K562 (cell line): ENCODE results near the gene MBD3. TPM values are rescaled to one million over a fixed set of nuclear protein-coding genes. Genes with fewer than 3 reads are reported as not detected.

Experiments
- BCL6 ChIP-seq: fragments of 250-450 bp; sonication (Bioruptor Pico); IDR thresholded peaks from 2 replicates; pipeline ENCODE4 v1.4.0; 2020
- FOXM1 ChIP-seq, 2 experiments: fragments of 450-650 bp in 1 of 2; sonication (generic) in 1 of 2; formaldehyde crosslinking in 1 of 2; IDR thresholded peaks; 2 replicates each; pipeline versions ENCODE4 v1.6.1 to v1.9.0; 2017 to 2022; ENCODE audit warnings: low read depth in 2 of 2, mild to moderate bottlenecking in 2 of 2, missing genetic modification reagents in 1 of 2, moderate library complexity in 1 of 2
- HLTF ChIP-seq: fragments of 450-650 bp; IDR thresholded peaks from 2 replicates; pipeline ENCODE4 v1.6.1; 2016
- JUND ChIP-seq, 2 experiments: IDR thresholded peaks; 2 replicates in 1 of 2; 3 replicates in 1 of 2; pipeline ENCODE4 v1.6.1; 2011; ENCODE audit warnings: borderline replicate concordance in 2 of 2, low read depth in 2 of 2, low read length in 2 of 2, improper control_type of control experiment in 1 of 2, missing biosample characterization in 1 of 2, missing genetic modification characterization in 1 of 2, missing genetic modification reagents in 1 of 2
- MCM7 ChIP-seq, 2 experiments: fragments of 450-650 bp; IDR thresholded peaks; 2 replicates each; pipeline ENCODE4 v1.6.1; 2016 to 2018
- NCOA6 ChIP-seq: fragments of 450-650 bp; IDR thresholded peaks from 2 replicates; pipeline ENCODE4 v1.6.1; 2017; ENCODE audit warnings: mild to moderate bottlenecking
- PML ChIP-seq: IDR thresholded peaks from 2 replicates; pipeline ENCODE4 v1.6.1; 2012; ENCODE audit warnings: low read length, inconsistent platforms
- POLR2AphosphoS2 ChIP-seq: IDR thresholded peaks from 2 replicates; pipeline ENCODE4 v1.6.1; 2012; ENCODE audit warnings: low read length, improper control_type of control experiment
- SRSF7 ChIP-seq: fragments of 200-400 bp; formaldehyde crosslinking; optimal IDR thresholded peaks from 2 replicates; pipeline ENCODE3; 2017; ENCODE audit warnings: mild to moderate bottlenecking, low read depth, low read length
- TCF7L2 ChIP-seq: fragments of 150-350 bp; IDR thresholded peaks from 2 replicates; pipeline ENCODE4 v1.6.1; 2016; ENCODE audit warnings: low read depth, mild to moderate bottlenecking, low read length, moderate library complexity
- ZNF583 ChIP-seq: fragments of 250-450 bp; sonication (Bioruptor Pico); IDR thresholded peaks from 2 replicates; pipeline ENCODE4 v1.4.0; 2020
- ZNF79 ChIP-seq: fragments of 250-450 bp; sonication (Bioruptor Pico); IDR thresholded peaks from 2 replicates; pipeline ENCODE4 v1.4.0; 2020; ENCODE audit warnings: low read depth, mild to moderate bottlenecking, moderate library complexity
- ZNF830 ChIP-seq: fragments of 250-450 bp; sonication (Bioruptor Pico); IDR thresholded peaks from 2 replicates; pipeline ENCODE4 v1.5.0; 2021; ENCODE audit warnings: mild to moderate bottlenecking
- polyA plus RNA-seq, 8 experiments: library from polyadenylated mRNA; depleted of rRNA in 4 of 8; stranded (reverse) in 5 of 8; unstranded in 3 of 8; fragments of >200 nt; fragmentation: Nextera tagmentation in 2 of 8; fragmentation: Illumina TruSeq in 1 of 8; extraction: Ambion mirVana in 2 of 8; extraction: Trizol in 1 of 8; gene quantifications; 2 replicates each; pipeline versions ENCODE4 v1.2.1 to v1.2.3, GENCODE V29; 2011 to 2014; ENCODE audit warnings: inconsistent platforms in 1 of 8, missing spikeins in 1 of 8
- total RNA-seq, 7 experiments: library from RNA; depleted of rRNA in 6 of 7; stranded (reverse); fragments of >200 nt in 6 of 7; fragmentation: Illumina TruSeq in 2 of 7; extraction: Trizol in 2 of 7; gene quantifications; 2 replicates each; pipeline versions ENCODE4 v1.2.1 to v1.2.3, GENCODE V29; 2011 to 2021; ENCODE audit warnings: low replicate concordance in 1 of 7
- TF ChIP-seq, protein P1 (sequence below): sonication (generic); formaldehyde crosslinking; IDR thresholded peaks from 2 replicates; pipeline ENCODE4 v1.8.0; 2023; ENCODE audit warnings: mild to moderate bottlenecking, missing genetic modification reagents
- TF ChIP-seq, protein P2 (sequence below): fragments of 250-450 bp; sonication (Bioruptor Pico); IDR thresholded peaks from 2 replicates; pipeline ENCODE4 v1.4.0; 2020
- TF ChIP-seq, protein P3 (sequence below): fragments of 450-650 bp; formaldehyde crosslinking; IDR thresholded peaks from 2 replicates; pipeline ENCODE4 v1.4.0; 2020; ENCODE audit warnings: mild to moderate bottlenecking
- TF ChIP-seq, protein P4 (sequence below): fragments of 250-450 bp; sonication (Bioruptor Pico); IDR thresholded peaks from 2 replicates; pipeline ENCODE4 v1.5.0; 2022; ENCODE audit warnings: mild to moderate bottlenecking

The MBD3 gene
- total and polyA plus RNA-seq, 9 of the 15 experiments (the other 6 are each of a cell fraction or from before 2014, with no cell fraction given), result 0.24 to 137 (median 30.9) TPM

DNA sequence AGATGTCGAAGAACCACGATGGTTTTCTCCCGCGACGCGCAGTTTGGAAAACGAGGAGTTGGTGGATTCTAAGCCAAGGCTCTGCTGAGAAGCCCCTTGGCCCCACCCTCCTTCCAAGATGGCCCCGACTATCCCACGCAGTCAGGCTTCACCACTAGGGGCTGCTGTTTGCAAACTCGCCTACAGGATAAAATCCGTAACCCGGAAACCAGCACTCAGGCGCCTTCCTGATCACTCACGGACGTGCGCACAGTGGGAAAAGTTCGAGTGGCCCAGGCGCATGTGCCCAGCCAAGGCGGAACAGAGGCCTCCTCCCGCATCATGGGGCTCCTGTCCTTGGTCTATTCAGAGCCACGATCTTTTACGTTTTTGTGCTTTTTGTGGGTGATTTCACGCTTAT is 31.8 kb upstream of the MBD3 start (continued):
- TF ChIP-seq HLTF (no peak), FOXM1 (IDR thresholded peaks at IDR 0.05; ENCODE audit: low read depth) (0 out of 2 replicates have a peak, but pooled peaks have one; percentile 19), FOXM1 (CRISPR knock-in tag; IDR thresholded peaks at IDR 0.05; ENCODE audit: low read depth) (no peak), POLR2AphosphoS2 (no peak), PML (no peak), ZNF830 (no peak), TCF7L2 (no peak), SRSF7 (no peak), ZNF79 (no peak), MCM7 (IDR thresholded peaks at IDR 0.05) (no peak), ZNF583 (CRISPR knock-in tag) (no peak), BCL6 (CRISPR knock-in tag) (no peak), JUND (IDR thresholded peaks at IDR 0.05; ENCODE audit: borderline replicate concordance, low read depth, low read length) (0 out of 2 replicates have a peak, but pooled peaks have one; percentile 41), JUND (tag; IDR thresholded peaks at IDR 0.05; ENCODE audit: borderline replicate concordance, low read depth, low read length) (no peak), NCOA6 (no peak)
- TF ChIP-seq, protein P1, sequence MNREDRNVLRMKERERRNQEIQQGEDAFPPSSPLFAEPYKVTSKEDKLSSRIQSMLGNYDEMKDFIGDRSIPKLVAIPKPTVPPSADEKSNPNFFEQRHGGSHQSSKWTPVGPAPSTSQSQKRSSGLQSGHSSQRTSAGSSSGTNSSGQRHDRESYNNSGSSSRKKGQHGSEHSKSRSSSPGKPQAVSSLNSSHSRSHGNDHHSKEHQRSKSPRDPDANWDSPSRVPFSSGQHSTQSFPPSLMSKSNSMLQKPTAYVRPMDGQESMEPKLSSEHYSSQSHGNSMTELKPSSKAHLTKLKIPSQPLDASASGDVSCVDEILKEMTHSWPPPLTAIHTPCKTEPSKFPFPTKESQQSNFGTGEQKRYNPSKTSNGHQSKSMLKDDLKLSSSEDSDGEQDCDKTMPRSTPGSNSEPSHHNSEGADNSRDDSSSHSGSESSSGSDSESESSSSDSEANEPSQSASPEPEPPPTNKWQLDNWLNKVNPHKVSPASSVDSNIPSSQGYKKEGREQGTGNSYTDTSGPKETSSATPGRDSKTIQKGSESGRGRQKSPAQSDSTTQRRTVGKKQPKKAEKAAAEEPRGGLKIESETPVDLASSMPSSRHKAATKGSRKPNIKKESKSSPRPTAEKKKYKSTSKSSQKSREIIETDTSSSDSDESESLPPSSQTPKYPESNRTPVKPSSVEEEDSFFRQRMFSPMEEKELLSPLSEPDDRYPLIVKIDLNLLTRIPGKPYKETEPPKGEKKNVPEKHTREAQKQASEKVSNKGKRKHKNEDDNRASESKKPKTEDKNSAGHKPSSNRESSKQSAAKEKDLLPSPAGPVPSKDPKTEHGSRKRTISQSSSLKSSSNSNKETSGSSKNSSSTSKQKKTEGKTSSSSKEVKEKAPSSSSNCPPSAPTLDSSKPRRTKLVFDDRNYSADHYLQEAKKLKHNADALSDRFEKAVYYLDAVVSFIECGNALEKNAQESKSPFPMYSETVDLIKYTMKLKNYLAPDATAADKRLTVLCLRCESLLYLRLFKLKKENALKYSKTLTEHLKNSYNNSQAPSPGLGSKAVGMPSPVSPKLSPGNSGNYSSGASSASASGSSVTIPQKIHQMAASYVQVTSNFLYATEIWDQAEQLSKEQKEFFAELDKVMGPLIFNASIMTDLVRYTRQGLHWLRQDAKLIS (CRISPR knock-in tag), result no peak
- TF ChIP-seq, protein P2, sequence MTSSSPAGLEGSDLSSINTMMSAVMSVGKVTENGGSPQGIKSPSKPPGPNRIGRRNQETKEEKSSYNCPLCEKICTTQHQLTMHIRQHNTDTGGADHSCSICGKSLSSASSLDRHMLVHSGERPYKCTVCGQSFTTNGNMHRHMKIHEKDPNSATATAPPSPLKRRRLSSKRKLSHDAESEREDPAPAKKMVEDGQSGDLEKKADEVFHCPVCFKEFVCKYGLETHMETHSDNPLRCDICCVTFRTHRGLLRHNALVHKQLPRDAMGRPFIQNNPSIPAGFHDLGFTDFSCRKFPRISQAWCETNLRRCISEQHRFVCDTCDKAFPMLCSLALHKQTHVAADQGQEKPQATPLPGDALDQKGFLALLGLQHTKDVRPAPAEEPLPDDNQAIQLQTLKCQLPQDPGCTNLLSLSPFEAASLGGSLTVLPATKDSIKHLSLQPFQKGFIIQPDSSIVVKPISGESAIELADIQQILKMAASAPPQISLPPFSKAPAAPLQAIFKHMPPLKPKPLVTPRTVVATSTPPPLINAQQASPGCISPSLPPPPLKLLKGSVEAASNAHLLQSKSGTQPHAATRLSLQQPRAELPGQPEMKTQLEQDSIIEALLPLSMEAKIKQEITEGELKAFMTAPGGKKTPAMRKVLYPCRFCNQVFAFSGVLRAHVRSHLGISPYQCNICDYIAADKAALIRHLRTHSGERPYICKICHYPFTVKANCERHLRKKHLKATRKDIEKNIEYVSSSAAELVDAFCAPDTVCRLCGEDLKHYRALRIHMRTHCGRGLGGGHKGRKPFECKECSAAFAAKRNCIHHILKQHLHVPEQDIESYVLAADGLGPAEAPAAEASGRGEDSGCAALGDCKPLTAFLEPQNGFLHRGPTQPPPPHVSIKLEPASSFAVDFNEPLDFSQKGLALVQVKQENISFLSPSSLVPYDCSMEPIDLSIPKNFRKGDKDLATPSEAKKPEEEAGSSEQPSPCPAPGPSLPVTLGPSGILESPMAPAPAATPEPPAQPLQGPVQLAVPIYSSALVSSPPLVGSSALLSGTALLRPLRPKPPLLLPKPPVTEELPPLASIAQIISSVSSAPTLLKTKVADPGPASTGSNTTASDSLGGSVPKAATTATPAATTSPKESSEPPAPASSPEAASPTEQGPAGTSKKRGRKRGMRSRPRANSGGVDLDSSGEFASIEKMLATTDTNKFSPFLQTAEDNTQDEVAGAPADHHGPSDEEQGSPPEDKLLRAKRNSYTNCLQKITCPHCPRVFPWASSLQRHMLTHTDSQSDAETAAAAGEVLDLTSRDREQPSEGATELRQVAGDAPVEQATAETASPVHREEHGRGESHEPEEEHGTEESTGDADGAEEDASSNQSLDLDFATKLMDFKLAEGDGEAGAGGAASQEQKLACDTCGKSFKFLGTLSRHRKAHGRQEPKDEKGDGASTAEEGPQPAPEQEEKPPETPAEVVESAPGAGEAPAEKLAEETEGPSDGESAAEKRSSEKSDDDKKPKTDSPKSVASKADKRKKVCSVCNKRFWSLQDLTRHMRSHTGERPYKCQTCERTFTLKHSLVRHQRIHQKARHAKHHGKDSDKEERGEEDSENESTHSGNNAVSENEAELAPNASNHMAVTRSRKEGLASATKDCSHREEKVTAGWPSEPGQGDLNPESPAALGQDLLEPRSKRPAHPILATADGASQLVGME (CRISPR knock-in tag), result no peak
- TF ChIP-seq, protein P3, sequence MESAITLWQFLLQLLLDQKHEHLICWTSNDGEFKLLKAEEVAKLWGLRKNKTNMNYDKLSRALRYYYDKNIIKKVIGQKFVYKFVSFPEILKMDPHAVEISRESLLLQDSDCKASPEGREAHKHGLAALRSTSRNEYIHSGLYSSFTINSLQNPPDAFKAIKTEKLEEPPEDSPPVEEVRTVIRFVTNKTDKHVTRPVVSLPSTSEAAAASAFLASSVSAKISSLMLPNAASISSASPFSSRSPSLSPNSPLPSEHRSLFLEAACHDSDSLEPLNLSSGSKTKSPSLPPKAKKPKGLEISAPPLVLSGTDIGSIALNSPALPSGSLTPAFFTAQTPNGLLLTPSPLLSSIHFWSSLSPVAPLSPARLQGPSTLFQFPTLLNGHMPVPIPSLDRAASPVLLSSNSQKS, result no peak
- TF ChIP-seq, protein P4, sequence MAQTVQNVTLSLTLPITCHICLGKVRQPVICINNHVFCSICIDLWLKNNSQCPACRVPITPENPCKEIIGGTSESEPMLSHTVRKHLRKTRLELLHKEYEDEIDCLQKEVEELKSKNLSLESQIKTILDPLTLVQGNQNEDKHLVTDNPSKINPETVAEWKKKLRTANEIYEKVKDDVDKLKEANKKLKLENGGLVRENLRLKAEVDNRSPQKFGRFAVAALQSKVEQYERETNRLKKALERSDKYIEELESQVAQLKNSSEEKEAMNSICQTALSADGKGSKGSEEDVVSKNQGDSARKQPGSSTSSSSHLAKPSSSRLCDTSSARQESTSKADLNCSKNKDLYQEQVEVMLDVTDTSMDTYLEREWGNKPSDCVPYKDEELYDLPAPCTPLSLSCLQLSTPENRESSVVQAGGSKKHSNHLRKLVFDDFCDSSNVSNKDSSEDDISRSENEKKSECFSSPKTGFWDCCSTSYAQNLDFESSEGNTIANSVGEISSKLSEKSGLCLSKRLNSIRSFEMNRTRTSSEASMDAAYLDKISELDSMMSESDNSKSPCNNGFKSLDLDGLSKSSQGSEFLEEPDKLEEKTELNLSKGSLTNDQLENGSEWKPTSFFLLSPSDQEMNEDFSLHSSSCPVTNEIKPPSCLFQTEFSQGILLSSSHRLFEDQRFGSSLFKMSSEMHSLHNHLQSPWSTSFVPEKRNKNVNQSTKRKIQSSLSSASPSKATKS (CRISPR knock-in tag), result no peak
